Stimulated activated CD8-positive, alpha-beta memory T cell treated with anti-CD3 and anti-CD28 coated beads, Interleukin-4, amount 100 ng/mL, for 1 hour (primary cell): ENCODE results near the gene TAF6.
"Not testable (repeated sequence)": the region's sequence is repeated elsewhere in the genome, so short reads cannot be mapped to it uniquely, and the experiment has no call there.

Experiments
- DNase-seq, 2 donors: peaks; one replicate each; pipeline ENCODE4 v3.0.0-alpha.2; 2020; ENCODE audit warnings: low read depth in 2 of 2, low spot score in 1 of 2

The TAF6 gene

DNA sequence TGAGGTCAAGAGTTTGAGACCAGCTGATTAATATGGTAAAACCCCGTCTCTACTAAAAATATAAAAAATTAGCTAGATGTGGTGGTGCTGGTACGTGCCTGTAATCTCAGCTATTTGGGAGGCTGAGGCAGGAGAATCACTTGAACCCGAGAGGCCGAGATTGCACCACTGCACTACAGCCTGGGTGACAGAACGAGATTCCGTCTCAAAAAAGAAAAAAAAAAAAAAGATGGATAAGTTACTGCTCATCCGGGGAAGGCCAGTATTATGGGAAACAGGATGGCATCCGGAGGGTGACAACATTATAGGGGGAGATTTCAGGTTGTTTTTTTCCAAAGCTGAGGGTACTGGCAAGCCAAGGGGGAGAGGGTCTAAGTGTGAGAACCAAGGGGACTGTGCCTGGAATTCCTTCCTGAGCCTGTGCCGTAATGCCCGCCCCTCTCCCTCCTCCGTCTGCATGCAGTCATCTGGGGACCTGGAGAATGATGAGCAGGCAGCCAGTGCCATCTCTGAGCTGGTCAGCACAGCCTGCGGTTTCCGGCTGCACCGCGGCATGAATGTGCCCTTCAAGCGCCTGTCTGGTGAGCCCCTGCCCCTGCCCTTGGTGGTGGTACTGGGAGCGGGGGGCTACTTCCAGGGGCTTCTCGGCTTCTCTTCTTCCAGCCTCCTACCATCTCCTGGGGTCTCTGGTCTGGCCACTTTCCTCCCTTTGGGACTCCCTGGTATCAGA, 33.9 kb upstream of the TAF6 start:
- no peak for DNase-seq

DNA sequence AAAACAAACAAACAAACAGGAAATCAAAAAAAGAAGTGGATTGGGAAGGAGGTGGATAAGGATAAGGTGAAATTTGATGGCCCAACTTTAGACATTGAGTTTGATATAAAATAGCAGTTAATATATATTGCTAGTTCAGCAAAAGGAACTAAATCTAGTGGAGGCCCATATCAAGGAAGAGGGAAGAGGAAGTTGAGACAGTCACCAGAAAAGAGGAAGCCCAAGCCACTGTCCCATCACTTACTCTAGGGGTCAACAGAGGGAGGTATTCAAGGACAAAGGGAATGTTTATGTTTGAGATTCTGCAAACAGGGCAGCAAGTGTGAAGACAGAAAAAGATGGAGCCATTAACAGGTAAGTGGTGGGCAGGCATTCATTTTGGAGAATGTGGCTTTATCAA, 33.2 kb upstream of the TAF6 start:
- no peak for DNase-seq

DNA sequence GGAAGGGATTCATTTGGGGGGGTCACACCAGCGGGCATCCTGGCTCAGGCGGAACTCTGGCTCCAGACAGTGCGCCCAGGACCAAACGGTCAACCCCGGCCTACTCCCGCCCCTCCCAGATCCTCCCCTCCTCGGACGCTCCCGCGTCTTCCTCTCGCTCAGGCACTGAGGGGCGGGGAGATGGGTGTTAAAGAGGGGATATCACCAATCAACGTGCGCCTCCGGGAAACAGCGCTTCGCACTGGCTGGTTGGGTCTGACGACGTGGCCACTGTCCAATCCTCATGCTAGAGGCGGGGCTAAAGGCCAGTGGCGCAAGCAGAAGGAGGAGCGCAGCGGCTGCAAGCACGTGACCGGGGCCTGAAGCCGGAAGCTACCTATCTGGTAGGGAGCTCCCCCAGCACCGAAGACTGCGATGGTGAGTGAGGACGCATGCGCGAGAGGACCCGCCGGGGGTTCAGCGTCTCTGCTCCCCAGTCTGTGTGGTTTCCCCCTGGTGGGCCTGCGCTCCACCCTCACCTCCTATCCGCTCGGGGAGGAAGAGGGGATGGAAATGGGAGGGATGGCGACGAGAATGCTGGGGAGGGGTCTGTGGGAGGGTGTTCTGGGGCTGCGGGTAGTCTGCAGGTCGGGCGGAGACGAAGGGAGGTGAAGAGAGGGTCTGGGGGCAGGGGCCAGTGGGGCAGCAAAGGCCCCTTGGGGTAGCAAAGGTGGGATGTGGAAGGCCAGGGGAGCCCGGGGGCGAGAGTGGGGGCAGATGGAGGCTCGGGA, 29.6 kb upstream of the TAF6 start, which contains the start of gene LAMTOR4:
Gene LAMTOR4 (plus strand): TSS at position 360 of the 770 bp plus-strand sequence. CDS start 55 bp downstream, at position 415.
- peak; percentile 88 to 96 for DNase-seq

DNA sequence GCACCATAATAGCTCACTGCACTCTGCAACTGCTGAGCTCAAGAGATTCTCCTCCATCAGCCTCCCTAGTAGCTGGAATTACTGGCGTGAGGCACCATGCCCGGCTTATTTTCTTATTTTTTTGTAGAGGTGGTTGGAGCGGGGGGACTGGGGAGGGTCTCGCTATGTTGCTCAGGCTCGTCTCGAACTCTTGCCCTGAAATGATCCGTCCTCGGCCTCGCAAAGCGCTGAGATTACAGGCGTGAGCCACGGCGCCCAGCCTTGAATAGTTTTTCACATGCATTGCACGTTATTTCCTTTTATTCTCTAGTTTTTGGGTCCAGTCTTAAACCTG, 29.0 kb upstream of the TAF6 start:
- DNase-seq, result no peak

DNA sequence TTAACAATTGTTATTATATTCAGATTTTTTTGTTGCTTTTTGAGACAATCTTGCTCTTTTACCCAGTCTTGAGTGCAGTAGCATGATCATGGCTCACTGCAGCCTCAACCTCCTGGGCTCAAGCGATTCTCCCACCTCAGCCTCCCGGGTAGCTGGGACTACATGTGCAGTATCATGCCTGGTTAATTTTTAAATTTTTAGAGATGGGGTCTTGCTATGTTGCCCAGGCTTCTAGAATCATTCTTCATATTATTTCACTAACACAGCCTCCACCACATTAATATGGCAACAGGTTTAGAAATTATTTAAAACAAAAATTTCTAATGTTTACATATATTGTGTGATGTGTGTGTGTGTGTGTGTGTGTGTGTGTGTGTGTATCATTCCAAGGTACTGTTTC, 28.1 kb upstream of the TAF6 start:
- no peak for DNase-seq

DNA sequence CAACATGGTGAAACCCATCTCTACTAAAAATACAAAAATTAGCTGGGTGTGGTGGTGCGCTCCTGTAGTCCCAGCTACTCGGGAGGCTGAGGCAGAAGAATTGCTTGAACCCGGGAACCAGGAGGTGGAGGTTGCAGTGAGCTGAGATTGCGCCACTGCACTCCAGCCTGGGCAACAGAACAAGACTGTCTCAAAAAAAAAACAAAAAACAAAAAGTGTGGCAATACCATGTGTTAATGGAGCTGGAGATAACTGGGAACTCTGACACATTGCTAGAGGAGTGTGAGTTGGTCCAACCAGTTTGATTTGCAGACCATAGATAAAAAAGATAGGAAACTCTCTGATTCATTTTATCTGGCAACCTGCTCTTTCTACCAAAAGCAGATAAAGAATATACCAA, 27.2 kb upstream of the TAF6 start:
- not testable (repeated sequence) for DNase-seq

DNA sequence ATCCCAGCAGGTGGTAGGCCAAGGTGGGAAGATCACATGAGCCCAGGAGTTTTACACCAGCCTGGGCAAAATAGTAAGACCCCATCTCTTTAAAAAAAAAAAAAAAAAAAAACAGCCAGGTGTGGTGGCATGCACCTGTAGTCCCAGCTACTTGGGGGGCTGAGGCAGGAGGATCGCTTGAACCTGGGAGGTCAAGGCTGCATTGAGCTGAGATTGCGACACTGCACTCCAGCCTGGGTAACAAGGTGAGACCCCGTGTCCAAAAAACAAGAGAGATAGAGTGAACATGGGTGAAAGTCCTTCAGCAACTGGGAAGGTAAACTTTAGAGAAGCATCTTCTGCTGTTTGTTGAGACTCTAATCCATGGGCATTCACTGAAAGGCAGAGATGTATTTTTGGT, 23.3 kb upstream of the TAF6 start:
- no peak for DNase-seq

DNA sequence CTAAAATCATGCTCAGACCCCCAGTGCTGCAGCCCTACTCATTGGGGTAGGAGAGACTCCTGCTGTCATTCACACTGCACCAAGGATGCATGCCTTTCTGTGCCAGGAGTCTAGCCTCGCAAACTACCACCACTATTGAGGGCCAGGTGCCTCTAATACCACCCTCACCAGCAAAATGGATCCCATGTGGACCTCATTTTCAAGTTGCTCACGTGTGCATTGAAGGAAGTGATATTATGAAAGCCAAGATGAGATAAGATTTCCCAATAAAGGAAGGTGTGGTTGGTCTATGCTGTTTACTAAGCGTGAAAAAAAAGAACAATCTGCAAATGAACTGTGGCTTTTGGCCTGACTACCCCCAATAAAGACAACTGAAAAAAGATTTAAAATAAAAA, 22.4 kb upstream of the TAF6 start:
- no peak for DNase-seq

DNA sequence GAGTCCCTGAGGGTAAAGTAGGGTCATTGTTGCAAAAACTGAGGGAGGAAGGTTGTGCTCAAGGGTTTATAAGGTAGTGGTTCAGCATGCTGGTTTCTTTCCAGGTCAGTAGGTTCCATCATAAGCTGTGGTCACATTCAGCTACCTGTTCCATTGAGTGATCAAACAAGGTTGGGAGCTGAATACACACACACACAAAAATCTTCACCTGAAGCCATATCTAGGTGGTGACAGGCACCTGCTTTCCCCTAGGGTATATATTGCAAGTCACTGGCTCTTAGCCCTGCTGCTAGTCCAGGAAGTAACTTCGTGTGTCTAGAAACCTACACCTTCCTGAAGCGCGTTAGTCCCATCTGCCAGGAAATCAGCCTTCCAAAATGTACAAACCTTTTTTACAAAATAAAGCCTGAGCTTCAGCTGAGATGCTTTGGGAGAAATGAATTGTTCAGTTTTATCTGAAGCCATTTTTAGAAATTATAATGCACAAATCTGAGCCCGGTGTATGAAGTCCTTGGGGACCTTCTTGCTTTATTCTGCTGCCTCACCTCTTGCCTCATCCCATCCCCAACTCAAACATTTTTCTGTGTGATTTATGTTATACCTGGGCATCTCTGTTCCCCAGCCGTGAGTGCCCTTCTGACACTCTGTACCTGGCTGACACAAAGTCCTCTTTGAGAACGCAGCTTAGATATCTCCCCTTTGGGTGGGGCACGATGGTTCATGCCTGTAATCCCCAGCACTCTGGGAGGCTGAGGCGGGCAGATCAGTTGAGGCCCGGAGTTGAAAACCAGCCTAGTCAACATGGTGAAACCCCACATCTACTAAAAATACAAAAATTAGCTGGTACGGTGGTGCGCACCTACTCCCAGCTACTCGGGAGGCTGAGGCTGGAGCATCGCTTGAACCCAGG, 18.9 kb upstream of the TAF6 start:
- no peak for DNase-seq

DNA sequence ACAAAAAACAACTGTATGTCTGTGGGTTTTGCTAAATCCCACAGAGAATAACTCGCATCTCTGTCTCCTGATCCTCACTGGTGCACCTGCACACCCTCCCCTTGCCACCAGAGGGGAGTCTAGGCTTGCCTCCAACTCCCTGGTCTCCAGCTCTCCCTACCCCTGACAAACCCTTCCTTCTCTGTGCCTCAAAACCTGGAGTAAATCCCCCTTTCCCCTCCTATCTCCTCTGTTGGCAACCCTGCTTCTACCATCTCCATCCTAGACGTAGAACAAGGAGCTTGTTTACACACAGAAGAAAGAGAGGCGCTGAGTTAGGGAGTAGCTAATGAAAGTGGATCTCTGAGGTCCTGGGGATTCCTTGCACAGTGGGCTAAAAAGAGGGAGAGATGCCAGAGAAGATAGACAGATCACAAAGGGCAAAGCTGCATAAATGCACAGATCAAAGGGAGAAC, 13.6 kb upstream of the TAF6 start:
- no peak for DNase-seq

DNA sequence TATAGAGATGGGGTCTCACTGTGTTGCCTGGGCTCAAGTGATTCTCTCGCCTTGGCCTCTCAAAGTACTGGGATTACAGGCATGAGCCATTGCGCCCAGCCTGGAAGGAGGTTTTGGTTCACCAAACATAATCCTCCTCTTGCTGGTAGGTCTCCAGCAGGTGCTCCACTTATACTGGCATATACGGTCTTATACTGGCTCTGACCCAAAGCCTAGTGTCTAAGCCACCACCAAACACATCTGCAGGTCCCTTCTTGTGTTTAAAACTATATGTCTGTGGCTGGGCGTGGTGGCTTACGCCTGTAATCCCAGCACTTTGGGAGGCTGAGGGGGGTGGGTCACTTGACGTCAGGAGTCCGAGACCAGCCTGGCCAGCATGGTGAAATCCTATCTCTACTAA, 13.0 kb upstream of the TAF6 start:
- DNase-seq, result no peak

DNA sequence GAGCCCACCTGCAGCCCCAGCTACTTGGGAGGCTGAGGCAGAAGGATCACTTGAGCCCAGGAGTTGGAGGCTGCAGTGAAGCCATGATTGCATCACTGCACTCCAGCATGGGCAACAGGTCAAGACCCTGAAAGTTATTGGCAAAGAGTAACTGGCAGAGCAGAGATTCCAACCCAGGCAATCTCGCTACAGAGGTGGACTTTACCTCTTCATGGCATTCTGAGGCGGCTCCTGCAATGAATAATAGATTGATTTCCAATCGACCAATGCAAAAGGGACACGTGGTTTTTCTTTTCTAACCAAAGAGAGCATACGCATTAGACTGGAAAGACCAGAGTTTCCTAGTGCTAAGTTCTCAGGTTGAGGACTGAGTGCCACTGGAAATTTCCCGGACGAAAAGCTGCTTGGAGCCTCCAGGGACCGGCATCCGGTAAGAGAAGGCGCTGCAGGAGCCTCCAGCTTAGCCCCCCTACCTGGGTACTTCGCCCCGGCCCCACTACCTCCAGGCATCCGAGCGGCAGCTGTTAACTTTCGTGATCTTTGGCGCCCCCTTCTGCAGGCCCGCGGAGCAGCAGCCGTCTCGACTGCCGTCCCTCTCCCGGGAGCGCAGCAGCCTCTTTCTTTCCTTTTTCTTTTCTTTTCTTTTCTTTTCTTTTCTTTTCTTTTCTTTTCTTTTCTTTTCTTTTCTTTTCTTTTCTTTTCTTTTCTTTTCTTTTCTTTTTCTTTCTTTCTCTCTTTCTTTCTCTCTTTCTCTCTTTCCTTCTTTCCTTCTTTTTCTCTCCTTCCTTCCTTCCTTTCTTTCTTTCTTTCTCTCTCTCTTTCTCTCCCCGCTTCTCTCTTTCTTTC, 11.7 kb upstream of the TAF6 start:
- DNase-seq, result peak; percentile 67 to 86

DNA sequence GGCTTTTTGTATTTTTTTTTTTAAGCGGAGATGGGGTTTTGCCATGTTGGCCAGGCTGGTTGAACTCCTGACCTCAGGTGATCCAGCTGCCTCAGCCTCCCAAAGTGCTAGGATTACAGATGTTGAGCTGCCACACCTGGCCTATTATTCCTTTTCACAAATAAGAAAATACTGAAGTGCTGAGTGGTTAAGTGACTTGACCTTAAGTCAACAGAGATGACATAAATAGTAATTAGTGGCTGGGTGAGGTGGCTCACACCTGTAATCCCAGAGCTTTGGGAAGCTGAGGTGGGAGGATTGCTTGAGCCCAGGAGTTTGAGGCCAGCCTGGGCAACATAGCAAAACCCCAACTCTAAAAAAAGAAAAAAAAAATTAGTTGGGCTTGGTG, 11.1 kb upstream of the TAF6 start:
- not testable (repeated sequence) for DNase-seq

DNA sequence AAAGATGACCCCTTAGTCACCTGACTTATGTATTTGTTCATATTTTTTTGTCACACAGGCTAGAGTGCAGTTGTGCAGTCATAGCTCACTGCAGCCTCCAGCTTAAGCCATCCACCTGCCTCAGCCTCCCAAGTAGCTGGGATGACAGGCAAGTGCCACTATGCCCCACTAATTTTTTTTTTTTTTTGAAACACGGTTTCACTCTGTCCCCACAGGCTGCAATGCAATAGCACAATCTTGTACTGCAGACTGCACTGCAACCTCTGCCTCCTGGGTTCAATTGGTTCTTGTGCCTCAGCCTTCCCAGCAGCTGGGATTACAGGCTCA, 9.4 kb upstream of the TAF6 start:
- DNase-seq, result no peak

DNA sequence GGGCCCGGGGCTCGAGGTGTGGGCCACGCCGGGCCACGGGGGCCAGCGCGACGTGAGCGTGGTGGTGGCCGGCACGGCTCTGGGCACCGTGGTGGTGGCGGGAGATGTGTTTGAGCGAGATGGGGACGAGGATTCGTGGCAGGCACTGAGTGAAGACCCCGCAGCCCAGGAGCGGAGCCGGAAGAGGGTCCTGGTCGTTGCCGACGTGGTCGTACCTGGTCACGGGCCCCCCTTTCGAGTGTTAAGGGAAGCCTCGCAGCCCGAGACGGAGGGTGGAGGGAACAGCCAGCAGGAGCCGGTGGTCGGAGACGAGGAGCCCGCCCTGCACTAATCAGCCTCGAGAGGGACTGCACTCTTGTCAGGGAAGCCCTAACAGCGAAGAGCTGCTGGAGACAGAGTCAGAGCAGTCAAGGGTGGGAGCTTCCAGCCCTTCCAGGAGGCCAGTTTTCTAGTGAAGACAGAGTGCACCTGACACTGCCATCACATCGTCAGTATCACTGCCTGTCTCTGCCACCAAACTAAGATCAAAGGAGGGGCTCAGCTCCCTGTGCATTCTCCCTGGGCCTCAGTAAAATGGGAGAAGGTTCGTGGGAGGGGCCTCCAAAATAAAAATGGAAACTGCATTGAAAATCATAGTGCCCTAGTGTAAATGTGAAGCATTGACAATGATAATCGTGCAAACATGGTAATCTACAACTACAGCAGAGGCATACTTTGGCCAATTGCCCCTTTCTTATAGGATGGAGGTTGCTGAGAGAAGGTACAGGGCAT, 8.9 kb upstream of the TAF6 start:
- no peak for DNase-seq

DNA sequence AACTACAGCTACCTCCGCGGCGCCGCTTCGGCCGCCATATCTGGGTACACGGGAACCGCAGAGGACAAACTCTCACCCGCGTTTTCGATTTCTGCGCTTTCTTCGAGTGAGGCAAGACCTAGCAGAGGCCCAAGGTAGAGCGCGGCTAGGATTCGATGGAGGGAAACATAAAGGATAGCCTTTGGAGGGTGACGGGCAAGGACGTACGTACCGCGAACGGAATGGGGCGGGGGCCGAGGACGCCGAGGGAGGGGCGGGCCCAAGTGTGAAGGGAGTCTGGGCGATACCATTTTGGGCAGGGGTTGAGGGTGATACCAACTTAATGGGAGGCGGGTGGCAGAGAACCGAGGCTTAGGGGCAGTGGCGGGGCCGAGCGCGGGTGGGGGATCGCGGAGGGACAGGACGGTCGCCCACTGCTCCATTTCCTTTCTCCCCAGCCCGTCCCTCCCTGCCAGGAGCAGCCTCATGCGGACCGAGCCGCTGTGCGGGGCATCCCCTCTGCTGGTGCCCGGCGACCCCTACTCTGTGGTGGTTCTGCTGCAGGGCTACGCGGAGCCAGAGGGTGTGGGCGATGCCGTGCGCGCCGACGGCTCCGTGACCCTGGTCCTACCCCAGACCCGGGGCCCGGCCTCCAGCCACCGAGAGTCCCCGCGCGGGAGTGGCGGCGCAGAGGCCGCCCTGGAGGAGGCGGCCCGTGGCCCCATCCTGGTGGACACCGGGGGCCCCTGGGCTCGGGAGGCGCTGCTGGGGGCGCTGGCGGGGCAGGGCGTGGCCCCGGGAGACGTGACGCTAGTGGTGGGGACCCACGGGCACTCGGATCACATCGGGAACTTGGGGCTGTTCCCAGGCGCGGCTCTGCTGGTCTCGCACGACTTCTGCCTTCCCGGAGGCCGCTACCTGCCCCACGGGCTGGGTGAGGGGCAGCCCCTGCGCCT, 8.0 kb upstream of the TAF6 start, which contains the start of gene MBLAC1:
Gene MBLAC1 (plus strand): TSS at position 37 of the 935 bp plus-strand sequence. CDS start 429 bp downstream, at position 466.
- peak; percentile 77 to 81 for DNase-seq

DNA sequence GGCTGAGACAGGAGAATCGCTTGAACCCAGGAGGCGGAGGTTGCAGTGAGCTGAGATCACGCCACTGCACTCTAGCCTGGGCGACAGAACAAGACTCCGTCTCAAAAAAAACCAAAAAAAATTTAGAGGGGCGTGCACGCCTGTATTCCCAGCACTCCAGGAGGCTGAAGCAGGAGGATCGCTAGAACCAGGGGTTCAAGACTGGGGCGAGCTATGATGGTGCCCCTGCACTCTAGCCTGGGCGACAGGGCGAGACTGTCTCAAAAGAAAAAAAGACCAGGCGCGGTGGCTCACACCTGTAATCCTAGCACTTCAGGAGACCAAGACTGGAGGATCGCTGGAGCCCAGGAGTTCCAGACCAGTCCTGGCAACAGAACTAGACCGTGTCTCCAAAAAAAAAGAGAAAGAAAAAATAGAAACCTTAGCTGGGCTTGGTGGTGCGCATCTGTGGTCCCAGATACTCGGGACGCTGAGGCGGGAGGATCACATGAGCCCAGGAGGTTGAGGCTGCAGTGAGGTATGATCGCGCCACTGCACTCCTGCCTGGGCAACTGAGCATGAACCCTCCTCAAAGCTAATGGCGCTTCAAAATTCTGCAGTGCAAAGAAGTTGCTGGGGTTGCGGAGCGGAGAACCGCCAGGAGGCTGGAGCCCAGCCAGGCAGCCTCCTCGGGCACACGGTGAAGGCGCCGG, 7.2 kb upstream of the TAF6 start:
- DNase-seq, result no peak
